GM19238 (cell line): ENCODE results near the gene RBL1.
"Not testable (repeated sequence)": the region's sequence is repeated elsewhere in the genome, so short reads cannot be mapped to it uniquely, and the experiment has no call there.

Source experiments
- DNase-seq: peaks from one replicate; pipeline ENCODE4 v3.0.0; 2011; ENCODE audit warnings: low spot score; ENCODE audit not compliant: insufficient read length

The RBL1 gene

GRCh38 chr20:37095599-37096414, at the start of gene RBL1:
RBL1 (minus strand) TSS chr20:37095997; CDS start chr20:37095928, 69 bp downstream.
- DNase-seq = peak; percentile 65

GRCh38 chr20:37144856-37145404, 49.1 kb upstream of the RBL1 start:
- DNase-seq = no peak

- no peak for DNase-seq
Measured at GRCh38 chr20:37142708-37143107, 46.9 kb upstream of the RBL1 start.

- no peak for DNase-seq
Measured at GRCh38 chr20:37137547-37137946, 41.8 kb upstream of the RBL1 start.

- no peak for DNase-seq
Measured at GRCh38 chr20:37133952-37134351, 38.2 kb upstream of the RBL1 start.

GRCh38 chr20:37131486-37131885, 35.7 kb upstream of the RBL1 start:
- no peak for DNase-seq

GRCh38 chr20:37128803-37129202, 33.0 kb upstream of the RBL1 start:
- no peak for DNase-seq

GRCh38 chr20:37126290-37126689, 30.5 kb upstream of the RBL1 start:
- not testable (repeated sequence) for DNase-seq

- no peak for DNase-seq
Measured at GRCh38 chr20:37123441-37123840, 27.6 kb upstream of the RBL1 start.

GRCh38 chr20:37120497-37120896, 24.7 kb upstream of the RBL1 start:
- DNase-seq = no peak

GRCh38 chr20:37119356-37120036, 23.7 kb upstream of the RBL1 start:
- no peak for DNase-seq

GRCh38 chr20:37114012-37114411, 18.2 kb upstream of the RBL1 start:
- DNase-seq = no peak

GRCh38 chr20:37111926-37112455, 16.2 kb upstream of the RBL1 start:
- no peak for DNase-seq

GRCh38 chr20:37108676-37109075, 12.9 kb upstream of the RBL1 start:
- DNase-seq = no peak

- DNase-seq = no peak
Measured at GRCh38 chr20:37102571-37102970, 6.8 kb upstream of the RBL1 start.

- DNase-seq = no peak
Measured at GRCh38 chr20:37096415-37097041, 731 bp upstream of the RBL1 start.

- DNase-seq = peak; percentile 14
Measured at GRCh38 chr20:37095108-37095598, 644 bp downstream of the RBL1 start.

GRCh38 chr20:37090407-37090806, 5.4 kb downstream of the RBL1 start:
- no peak for DNase-seq

- no peak for DNase-seq
Measured at GRCh38 chr20:37081717-37082289, 14.0 kb downstream of the RBL1 start.

- no peak for DNase-seq
Measured at GRCh38 chr20:37077009-37077408, 18.8 kb downstream of the RBL1 start.
